SK-N-SH (cell line): Measurements from ENCODE around the gene MAD1L1. TPM values are rescaled to one million over a fixed set of nuclear protein-coding genes. Genes with fewer than 3 reads are reported as not detected.
A peak's percentile ranks its signal among the peaks of the same experiment; 100 is the strongest.

Source experiments
- CTCF ChIA-PET: fragments of 300-600, 350-600 bp; formaldehyde crosslinking; extraction: SDS; loops from one replicate; lab custom pipeline; 2021; lab: Yijun Ruan, JAX
- POLR2A ChIA-PET: fragments of 350-600 bp; sonication (Branson Sonifier 250); formaldehyde crosslinking; extraction: SDS; loops from one replicate; lab custom pipeline; 2020; ENCODE audit warnings: antibody characterized with exemption, inconsistent platforms; lab: Yijun Ruan, JAX
- DNase-seq: peaks from one replicate; pipeline ENCODE4 v3.0.0; 2012
- H2AFZ ChIP-seq: fragments of 200-600 bp; sonication (generic); 2 replicates; pipeline ENCODE4 v1.8.1; 2016; ENCODE audit warnings: antibody characterized with exemption, mild to moderate bottlenecking, low read depth
- H3F3A ChIP-seq: fragments of 200-600 bp; sonication (generic); replicated peaks from 2 replicates; pipeline ENCODE3; 2016; ENCODE audit warnings: antibody characterized with exemption, mild to moderate bottlenecking; ENCODE audit not compliant: insufficient read depth
- H3K27ac ChIP-seq, 2 experiments: fragments of 200-500 bp in 1 of 2; fragments of 200-600 bp in 1 of 2; sonication (Bioruptor generic) in 1 of 2; sonication (generic), shearing (Covaris generic) in 1 of 2; 2 replicates each; pipeline versions ENCODE4 v1.5.1 to v1.6.1; 2014 to 2016; ENCODE audit warnings: low read depth in 2 of 2, inconsistent platforms in 1 of 2, low read length in 1 of 2, mild to moderate bottlenecking in 1 of 2, mixed read lengths in 1 of 2
- H3K27me3 ChIP-seq: fragments of 200-600 bp; sonication (generic), shearing (Covaris generic); 2 replicates; pipeline ENCODE4 v1.6.1; 2016; ENCODE audit warnings: mixed run types; ENCODE audit not compliant: insufficient read depth
- H3K36me3 ChIP-seq, 2 experiments: fragments of 200-500 bp in 1 of 2; fragments of 200-600 bp in 1 of 2; sonication (Bioruptor generic) in 1 of 2; sonication (generic) in 1 of 2; replicated peaks in 1 of 2; 2 replicates each; pipeline versions ENCODE3 to v1.5.1; 2014 to 2016; ENCODE audit warnings: low read length in 1 of 2, mild to moderate bottlenecking in 1 of 2; ENCODE audit not compliant: insufficient read depth in 2 of 2, control insufficient read depth in 1 of 2
- H3K4me1 ChIP-seq, 2 experiments: fragments of 200-500 bp in 1 of 2; fragments of 200-600 bp in 1 of 2; sonication (Bioruptor generic) in 1 of 2; sonication (generic), shearing (Covaris generic) in 1 of 2; 2 replicates each; pipeline versions ENCODE4 v1.5.1 to v1.6.1; 2014 to 2016; ENCODE audit warnings: low read depth in 1 of 2, low read length in 1 of 2, mixed run types in 1 of 2; ENCODE audit not compliant: insufficient read depth in 2 of 2, control insufficient read depth in 1 of 2
- H3K4me2 ChIP-seq: fragments of 200-600 bp; sonication (generic), shearing (Covaris generic); 2 replicates; pipeline ENCODE4 v1.6.1; 2017; ENCODE audit warnings: mixed run types
- H3K4me3 ChIP-seq, 2 experiments: fragments of 200-500 bp in 1 of 2; fragments of 200-600 bp in 1 of 2; sonication (Bioruptor generic) in 1 of 2; sonication (generic), shearing (Covaris generic) in 1 of 2; 2 replicates each; pipeline versions ENCODE4 v1.5.1 to v1.8.1; 2014 to 2016; ENCODE audit warnings: low read depth in 2 of 2, inconsistent platforms in 1 of 2, low read length in 1 of 2, mild to moderate bottlenecking in 1 of 2, mixed read lengths in 1 of 2, moderate library complexity in 1 of 2
- H3K79me2 ChIP-seq: fragments of 200-600 bp; sonication (generic); 2 replicates; pipeline ENCODE4 v1.8.1; 2017; ENCODE audit warnings: mild to moderate bottlenecking; ENCODE audit not compliant: insufficient read depth
- H3K9ac ChIP-seq: fragments of 200-600 bp; sonication (generic); 2 replicates; pipeline ENCODE4 v1.6.1; 2017; ENCODE audit warnings: mixed run types
- H3K9me2 ChIP-seq: fragments of 200-600 bp; sonication (generic); 2 replicates; pipeline ENCODE4 v1.6.1; 2017; ENCODE audit warnings: mixed run types
- H3K9me3 ChIP-seq: fragments of 200-600 bp; sonication (generic); 2 replicates; pipeline ENCODE4 v1.6.1; 2017; ENCODE audit warnings: mixed run types, mild to moderate bottlenecking, moderate library complexity
- H4K20me1 ChIP-seq: fragments of 200-600 bp; sonication (generic); 2 replicates; pipeline ENCODE4 v1.6.1; 2017; ENCODE audit warnings: mild to moderate bottlenecking, mixed run types; ENCODE audit not compliant: insufficient read depth
- CTCF ChIP-seq: fragments of 200-600 bp; sonication (generic); IDR thresholded peaks from 2 replicates; pipeline ENCODE4 v1.6.1; 2017; ENCODE audit warnings: antibody characterized with exemption, mild to moderate bottlenecking, moderate library complexity
- EP300 ChIP-seq, 2 experiments: IDR thresholded peaks; 2 replicates each; pipeline versions ENCODE4 v1.4.0 to v1.6.1; 2012; ENCODE audit warnings: borderline replicate concordance in 1 of 2, low read depth in 1 of 2, low read length in 1 of 2
- FOXJ3 ChIP-seq: sonication (generic); formaldehyde crosslinking; IDR thresholded peaks from 2 replicates; pipeline ENCODE4 v1.5.1; 2020; ENCODE audit warnings: mild to moderate bottlenecking, missing genetic modification reagents
- GABPA ChIP-seq: IDR thresholded peaks from 2 replicates; pipeline ENCODE4 v1.4.0; 2012; ENCODE audit warnings: low read depth, mild to moderate bottlenecking
- GATA2 ChIP-seq: sonication (generic); formaldehyde crosslinking; IDR thresholded peaks from 2 replicates; pipeline ENCODE4 v1.5.0; 2020; ENCODE audit warnings: mild to moderate bottlenecking, missing genetic modification reagents
- IRF3 ChIP-seq: fragments of 150-350 bp; IDR thresholded peaks from 2 replicates; pipeline ENCODE4 v1.6.1; 2016; ENCODE audit warnings: mild to moderate bottlenecking, low read depth, low read length
- JUND ChIP-seq: IDR thresholded peaks from 2 replicates; pipeline ENCODE4 v1.4.0; 2012
- MAX ChIP-seq: IDR thresholded peaks from 2 replicates; pipeline ENCODE4 v1.4.0; 2012; ENCODE audit warnings: low read depth
- MEF2A ChIP-seq: IDR thresholded peaks from 2 replicates; pipeline ENCODE4 v1.4.0; 2012; ENCODE audit warnings: low read depth, borderline replicate concordance
- NRF1 ChIP-seq: IDR thresholded peaks from 2 replicates; pipeline ENCODE4 v1.6.1; 2012; ENCODE audit warnings: low read depth, mild to moderate bottlenecking, low read length
- RFX5 ChIP-seq: IDR thresholded peaks from 2 replicates; pipeline ENCODE4 v1.6.1; 2012; ENCODE audit warnings: mild to moderate bottlenecking, improper control_type of control experiment, low read length
- SIN3A ChIP-seq: IDR thresholded peaks from 2 replicates; pipeline ENCODE4 v1.6.1; 2012; ENCODE audit warnings: low read depth, mild to moderate bottlenecking, low read length, moderate library complexity, borderline replicate concordance
- SMC3 ChIP-seq: IDR thresholded peaks from 2 replicates; pipeline ENCODE4 v1.6.1; 2012; ENCODE audit warnings: low read depth, low read length, improper control_type of control experiment
- USF1 ChIP-seq: IDR thresholded peaks from 2 replicates; pipeline ENCODE4 v1.4.0; 2012; ENCODE audit warnings: low read depth, borderline replicate concordance
- YY1 ChIP-seq: IDR thresholded peaks from 2 replicates; pipeline ENCODE4 v1.4.0; 2012; ENCODE audit warnings: low read depth, mild to moderate bottlenecking
- WGBS: methylation state at CpG from one replicate; pipeline ENCODE4 v1.1.6; 2017; ENCODE audit warnings: low lambda C conversion rate; 5-methylcytosine and 5-hydroxymethylcytosine counted together
- polyA plus RNA-seq, 3 experiments: library from polyadenylated mRNA; depleted of rRNA; stranded (reverse); fragments of >200 nt; gene quantifications; 2 replicates each; pipeline ENCODE4 v1.2.3, GENCODE V29; 2012
- TF ChIP-seq, protein P1 (sequence below): fragments of 150-350 bp; IDR thresholded peaks from 2 replicates; pipeline ENCODE4 v1.6.1; 2017; ENCODE audit warnings: antibody characterized with exemption, low read length, low read depth, borderline replicate concordance

MAD1L1 gene
- polyA plus RNA-seq, 1 of the 3 experiments (the other 2 are of a cell fraction), result 46.2 TPM

DNA sequence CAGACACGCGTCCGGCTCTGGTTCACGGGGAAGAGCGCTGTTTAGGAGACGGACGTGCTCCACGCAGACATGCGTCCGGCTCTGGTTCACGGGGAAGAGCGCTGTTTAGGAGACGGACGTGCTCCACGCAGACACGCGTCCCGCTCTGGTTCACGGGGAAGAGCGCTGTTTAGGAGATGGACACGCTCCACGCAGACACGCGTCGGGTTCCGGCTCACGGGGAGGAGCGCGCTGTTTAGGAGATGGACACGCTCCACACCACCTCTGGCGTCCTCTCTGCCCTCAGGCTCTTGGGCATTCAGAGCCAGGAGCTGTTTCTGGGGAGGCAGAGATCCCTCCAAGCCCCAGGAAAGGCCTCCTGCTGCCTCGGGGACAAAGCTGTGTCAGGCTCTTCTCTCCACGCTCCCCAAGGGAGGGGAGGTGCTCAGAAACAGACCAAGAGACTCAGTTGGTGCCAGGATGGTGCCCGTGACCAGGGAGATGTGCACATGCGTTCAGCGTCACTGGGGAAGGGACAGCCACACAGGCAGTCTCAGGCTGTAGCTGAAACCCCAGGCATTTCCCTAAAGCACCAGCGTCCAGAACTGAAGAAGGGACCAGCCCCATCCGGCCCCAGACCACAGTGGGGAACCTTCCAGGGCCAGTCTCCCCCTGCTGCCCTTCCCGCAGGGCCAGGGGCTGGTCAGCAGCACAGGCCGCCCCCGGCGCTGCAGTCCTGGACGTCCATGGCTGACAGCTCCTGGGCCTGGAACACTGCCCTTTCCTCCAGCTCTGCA lies 387.0 kb downstream of the MAD1L1 start:
- Histone ChIP-seq H3K27me3 (no peaks in the 10 kb centered on the region), H2AFZ (no peak overlapping the region), H3K4me2 (no peak overlapping the region), H3F3A (no peaks in the 10 kb centered on the region), H3K9ac (no peak overlapping the region), H3K4me3 (no peak overlapping the region), H3K36me3 (no peaks in the 10 kb centered on the region), H3K9me2 (no peaks in the 10 kb centered on the region), H3K27ac (peak overlapping the region in 1 of 2 experiments; percentile 63; a peak in 2 of 4 replicates), H3K9me3 (no peaks in the 10 kb centered on the region), H4K20me1 (no peaks in the 10 kb centered on the region), H3K79me2 (no peaks in the 10 kb centered on the region), H3K4me1 (peaks cover 0 to 61% of the 10 kb centered on the region in 2 experiments; a peak in 1 of 4 replicates)
- POLR2A ChIA-PET, result interaction anchor here (0.6 to 1.4 kb wide), 2 partner anchors 10 to 78 kb away, joined by 4 read pairs; no protein-coding TSS in a partner anchor
- TF ChIP-seq MEF2A, result no peak
- TF ChIP-seq, protein P1, sequence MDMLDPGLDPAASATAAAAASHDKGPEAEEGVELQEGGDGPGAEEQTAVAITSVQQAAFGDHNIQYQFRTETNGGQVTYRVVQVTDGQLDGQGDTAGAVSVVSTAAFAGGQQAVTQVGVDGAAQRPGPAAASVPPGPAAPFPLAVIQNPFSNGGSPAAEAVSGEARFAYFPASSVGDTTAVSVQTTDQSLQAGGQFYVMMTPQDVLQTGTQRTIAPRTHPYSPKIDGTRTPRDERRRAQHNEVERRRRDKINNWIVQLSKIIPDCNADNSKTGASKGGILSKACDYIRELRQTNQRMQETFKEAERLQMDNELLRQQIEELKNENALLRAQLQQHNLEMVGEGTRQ, result no peak
- TF ChIP-seq NRF1, result no peak
- TF ChIP-seq YY1, result no peak
- TF ChIP-seq USF1, result no peak
- no peak for TF ChIP-seq MAX
- no peak for TF ChIP-seq SIN3A
- TF ChIP-seq SMC3, result no peak
- no peak for TF ChIP-seq FOXJ3 (CRISPR knock-in tag)
- TF ChIP-seq GABPA, result no peak
- TF ChIP-seq JUND, result no peak
- TF ChIP-seq IRF3, result no peak
- no peak for TF ChIP-seq RFX5
- no peak for TF ChIP-seq GATA2 (CRISPR knock-in tag)
- no peak for TF ChIP-seq EP300 (IDR thresholded peaks at IDR 0.05; ENCODE audit: borderline replicate concordance in 1 of 2, low read depth in 1 of 2, low read length in 1 of 2)
- no peak for TF ChIP-seq CTCF
- peak; percentile 61 for DNase-seq
- 95% methylated on average over 35 of the region's 43 CpGs for WGBS
- CTCF ChIA-PET, result interaction anchor here (1.0 to 2.6 kb wide), 4 partner anchors 9 to 364 kb away, joined by 3 to 8 read pairs (median 4); no protein-coding TSS in a partner anchor
